Dermis blood vessel endothelial cell (primary cell): ENCODE results near the gene NPAS3. TPM values are rescaled to one million over a fixed set of nuclear protein-coding genes. Genes with fewer than 3 reads are reported as not detected.

ENCODE experiments used
- DNase-seq: peaks from one replicate; pipeline ENCODE4 v3.0.0; 2010
- total RNA-seq: library from RNA; depleted of rRNA; stranded (reverse); fragments of >200 nt; gene quantifications from 2 replicates; pipeline ENCODE4 v1.2.3, GENCODE V29; 2014

Gene NPAS3
- total RNA-seq, 1 donor from 2014 or later, result not detected

DNA sequence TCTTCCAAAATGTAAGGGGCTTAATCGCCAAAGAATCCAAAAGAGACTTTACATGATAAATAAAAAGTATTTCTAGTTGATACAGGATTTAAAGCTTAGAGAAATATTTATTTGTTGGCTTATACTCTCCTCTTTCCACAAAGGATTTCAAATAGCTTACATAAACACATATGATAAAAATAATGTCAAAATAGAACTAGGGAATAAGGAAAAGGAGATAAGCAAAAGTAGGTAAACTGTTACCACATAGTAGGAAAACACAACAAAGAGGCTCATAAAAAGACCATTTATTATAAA lies 625.2 kb downstream of the NPAS3 start:
- no peak for DNase-seq

DNA sequence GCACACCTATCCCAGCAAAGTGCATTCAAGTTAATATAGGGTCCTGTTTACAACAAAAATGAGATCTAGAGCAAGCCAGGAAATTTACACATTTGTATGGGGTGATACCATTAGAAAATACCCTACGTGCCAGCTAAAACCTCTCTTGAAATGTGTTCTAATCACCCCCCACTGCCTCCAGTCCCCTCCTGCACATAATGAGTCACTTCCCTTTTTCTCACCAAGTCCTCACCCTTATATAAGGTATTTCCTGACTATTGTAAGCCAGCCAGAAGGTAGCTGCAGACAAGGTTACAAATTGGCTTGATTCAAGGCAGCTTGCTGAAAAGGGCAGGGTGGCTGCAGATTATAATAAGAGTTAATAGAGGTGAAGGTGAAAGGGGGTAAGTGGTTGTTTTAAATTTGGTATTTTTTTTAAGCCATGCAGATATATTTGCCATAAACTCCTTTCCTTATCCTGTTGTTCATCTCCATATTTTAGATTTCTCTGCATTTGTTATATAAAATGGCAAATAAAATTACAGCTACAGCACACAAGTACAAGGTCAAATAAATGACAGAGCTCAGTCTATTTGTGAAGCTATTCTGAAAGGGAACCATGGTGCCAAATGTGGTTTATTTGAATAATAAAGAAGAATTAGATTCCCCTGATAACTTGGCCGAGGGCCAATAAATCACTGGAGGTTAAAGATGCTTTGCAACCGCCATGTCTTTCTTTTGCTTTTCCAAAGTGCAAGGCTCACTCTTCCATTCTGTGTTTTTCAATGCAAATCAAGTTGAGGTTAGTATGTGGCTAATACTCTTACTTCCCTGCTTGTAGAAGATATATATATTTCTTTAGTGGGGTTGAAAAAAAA lies 626.3 kb downstream of the NPAS3 start:
- DNase-seq, result peak; percentile 98

DNA sequence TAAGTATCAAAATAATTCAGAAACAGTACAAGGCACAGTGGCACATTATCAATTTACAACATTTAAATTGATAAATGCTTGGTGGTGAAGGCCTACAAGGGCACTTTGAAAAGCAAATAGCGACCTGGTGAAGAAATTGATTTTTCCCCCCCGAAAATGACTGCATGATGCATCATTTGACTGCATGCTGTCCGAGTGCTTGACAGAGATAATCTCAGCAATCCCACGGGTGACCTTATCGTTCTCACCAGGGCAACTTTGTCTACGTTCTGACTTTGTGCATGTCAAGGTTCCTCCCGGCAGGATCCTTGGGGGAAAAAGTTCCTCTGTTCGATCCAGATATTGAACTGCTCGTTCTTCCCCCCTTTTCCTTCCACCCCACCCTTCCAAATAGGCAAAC lies 627.4 kb downstream of the NPAS3 start:
- no peak for DNase-seq

DNA sequence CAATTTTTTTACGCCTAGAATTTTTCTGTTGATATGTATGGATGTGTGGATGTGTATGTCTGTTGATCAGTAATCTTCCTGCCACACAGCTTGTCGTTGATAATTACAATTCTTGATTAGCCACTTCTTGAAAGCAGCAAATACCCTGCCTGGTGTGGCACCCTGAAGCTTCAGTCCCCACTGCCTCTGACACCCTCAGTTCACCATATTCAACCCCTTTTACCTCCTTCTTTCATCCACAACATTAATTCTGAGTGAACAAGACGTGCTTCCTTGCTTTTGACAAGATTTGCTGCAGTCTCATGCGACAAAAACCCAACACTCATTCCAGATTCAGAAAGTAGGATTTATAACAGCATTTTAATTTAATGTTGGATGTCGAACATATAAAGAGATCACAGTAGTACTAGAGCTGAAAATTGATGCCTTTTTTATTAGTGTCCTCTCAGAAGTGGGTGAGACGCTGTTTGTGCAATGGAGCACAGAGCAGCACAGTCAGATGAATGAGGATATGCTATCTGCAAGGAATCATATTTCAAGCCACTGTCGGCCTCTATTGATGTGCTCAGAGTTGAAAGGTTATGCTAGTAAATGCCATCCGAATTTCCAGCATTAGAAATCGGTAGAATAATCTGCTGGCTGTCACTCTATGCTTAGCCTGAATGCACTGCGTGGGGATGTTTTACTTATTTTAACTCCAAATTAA lies 628.5 kb downstream of the NPAS3 start:
- DNase-seq, result no peak

DNA sequence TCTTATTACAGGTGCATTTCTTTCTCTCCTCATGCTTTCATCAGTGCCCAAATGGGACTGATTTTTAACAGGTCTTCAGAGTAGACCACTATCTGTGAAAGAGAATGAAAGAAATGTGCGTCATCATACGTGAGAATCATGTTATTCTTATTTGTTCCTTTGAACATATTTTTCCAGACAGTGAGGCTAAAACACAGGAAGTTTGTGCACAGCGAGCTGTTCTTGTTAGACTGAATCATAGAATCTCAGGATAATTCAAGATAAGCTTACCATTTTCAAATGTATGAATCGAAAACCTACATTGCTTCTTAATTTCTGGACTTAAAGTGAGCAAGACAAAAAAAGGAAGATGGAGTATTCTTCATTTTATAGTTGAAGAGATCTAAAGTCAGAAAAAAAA lies 629.1 kb downstream of the NPAS3 start:
- DNase-seq, result peak; percentile 82

DNA sequence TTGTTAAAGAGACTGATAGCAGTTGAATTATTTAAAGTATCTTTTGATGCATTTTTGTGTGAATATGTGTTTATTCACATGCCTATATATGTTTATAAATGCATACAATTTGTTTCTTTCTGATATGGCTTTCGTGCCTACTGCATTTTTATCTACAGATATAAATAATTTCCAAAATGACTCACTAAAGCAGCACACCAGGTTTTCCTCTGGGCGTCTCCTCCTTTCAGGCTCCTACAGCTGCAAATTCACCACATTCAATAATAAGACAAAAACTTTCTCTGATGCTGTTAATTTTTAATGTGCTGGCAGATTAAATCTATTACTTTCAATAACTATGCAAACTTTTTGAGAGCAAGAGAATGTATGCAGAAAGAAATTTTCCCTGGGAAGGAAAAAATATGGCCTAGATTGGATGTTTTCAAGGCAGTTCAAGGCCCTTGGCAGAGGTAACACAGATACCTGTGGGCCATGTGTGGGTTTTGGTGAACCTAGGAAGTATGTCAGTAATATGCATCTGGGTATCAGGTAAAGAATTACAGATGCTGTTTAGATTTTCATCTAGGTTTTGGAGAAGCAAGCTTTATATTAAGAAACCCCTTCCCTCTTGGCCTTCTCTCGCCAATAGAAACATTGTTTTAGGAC lies 630.4 kb downstream of the NPAS3 start:
- peak; percentile 63 for DNase-seq

DNA sequence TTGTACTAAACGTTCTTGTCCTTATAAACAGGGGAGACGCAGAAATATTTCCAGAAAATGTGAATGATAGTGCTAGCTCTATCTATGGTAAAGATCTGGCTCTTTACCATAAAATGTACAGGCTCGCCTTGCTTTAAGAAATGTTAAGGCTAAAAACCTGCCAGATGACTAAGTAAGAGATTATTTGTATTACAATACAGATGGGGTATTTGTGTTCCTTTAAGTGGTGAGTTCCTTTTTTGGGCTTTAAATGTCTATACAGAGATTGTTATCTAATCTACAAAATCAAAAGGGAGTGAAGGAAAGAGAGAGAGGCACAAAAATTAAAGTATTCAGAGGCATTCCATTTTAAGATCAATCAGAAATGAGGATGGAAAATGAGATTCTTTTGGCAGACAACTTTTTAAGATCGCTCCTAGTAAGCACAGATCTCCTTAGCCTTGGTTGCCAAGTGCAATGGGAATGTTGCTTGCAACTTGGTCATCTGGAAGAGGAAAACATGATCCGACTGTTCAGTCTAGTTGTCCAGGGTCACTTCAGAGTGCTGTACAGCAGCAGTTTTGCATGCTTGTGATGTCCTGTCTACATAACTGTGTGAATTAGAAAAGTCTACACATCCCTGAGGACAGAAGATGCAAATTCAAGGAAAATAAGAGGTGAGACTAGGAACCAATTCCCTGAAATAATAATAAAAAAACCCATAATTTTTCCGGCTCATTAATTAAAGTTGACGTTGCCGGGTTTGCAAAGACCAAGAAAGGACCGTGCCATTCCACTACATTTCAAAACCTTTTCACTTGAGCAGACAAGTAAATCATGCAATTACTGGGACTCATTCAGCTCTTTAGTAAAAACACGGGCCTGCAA lies 631.4 kb downstream of the NPAS3 start:
- DNase-seq, result peak; percentile 36

DNA sequence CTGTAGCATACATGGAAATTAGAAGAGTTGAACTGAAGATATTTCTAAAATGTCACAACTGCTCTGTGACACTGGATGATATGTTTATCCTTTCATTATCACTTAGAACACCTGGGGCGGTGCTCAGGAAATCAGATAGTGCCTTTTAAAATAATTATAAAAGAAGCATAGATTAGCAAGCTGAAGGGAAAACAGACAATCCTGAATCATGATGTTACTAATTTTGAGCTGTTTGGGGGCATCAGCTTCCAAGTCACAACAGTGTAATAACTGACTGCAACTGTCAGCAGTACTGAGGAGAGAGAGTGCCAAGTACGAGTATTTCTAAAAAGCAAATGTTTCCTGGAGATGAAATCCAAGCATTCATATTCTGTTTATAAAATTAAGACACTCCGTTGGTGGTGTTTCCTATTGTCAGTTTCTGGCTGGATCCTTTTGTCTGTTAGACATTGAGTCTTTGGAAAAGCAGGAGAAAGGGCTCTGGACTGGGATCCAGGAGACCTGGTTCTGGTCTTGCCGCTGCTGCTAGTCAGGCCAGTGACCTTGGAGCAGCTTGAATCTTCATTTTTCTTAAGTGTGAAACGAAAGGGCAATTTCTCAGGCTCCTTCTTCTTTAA lies 632.1 kb downstream of the NPAS3 start:
- peak; percentile 12 for DNase-seq

DNA sequence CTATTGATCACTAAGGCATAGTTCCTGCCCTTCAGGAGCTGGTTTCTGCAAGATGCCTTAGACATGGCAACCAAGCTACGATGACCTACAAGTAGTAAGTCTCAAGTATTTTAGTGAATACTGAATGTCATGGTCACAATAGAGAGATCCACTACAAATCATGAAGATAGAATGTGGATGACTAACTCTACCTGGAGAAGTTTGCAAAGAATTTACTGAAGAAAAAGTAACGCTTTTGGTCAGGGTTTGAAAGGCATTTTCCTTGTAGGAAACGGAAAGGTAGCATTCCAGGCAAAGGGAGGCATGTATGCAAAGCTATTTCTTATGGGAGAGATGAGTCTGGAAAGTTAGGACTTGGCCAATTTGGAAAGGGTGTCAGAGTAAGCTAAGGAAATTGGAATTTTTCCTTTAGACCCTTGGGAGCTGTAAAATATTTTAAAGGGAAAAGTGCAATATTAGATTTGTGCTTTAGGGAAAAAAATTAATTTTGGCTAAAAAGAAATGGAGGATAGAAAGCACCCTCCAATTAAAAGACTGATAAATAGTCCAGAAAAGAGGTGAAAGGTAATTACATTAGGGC lies 634.7 kb downstream of the NPAS3 start:
- DNase-seq, result no peak

DNA sequence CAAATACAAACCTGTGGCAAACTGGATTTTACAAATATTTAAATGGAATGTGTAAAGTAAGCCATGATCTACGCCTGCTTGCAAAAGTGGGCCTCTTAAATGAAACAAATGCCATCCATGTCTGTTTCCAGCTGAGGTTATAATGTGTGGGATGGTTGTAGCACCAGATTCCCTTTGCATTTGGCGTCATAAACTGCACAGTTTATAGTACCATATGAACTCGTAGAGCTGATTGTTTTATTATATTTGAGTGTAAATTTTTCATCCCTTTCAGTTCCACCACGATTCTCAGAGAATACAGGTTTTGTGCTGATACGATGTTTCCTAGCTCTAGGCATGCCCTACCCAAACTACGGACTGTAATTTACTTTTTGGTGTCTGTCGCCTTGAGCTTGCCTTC lies 637.3 kb downstream of the NPAS3 start:
- no peak for DNase-seq

DNA sequence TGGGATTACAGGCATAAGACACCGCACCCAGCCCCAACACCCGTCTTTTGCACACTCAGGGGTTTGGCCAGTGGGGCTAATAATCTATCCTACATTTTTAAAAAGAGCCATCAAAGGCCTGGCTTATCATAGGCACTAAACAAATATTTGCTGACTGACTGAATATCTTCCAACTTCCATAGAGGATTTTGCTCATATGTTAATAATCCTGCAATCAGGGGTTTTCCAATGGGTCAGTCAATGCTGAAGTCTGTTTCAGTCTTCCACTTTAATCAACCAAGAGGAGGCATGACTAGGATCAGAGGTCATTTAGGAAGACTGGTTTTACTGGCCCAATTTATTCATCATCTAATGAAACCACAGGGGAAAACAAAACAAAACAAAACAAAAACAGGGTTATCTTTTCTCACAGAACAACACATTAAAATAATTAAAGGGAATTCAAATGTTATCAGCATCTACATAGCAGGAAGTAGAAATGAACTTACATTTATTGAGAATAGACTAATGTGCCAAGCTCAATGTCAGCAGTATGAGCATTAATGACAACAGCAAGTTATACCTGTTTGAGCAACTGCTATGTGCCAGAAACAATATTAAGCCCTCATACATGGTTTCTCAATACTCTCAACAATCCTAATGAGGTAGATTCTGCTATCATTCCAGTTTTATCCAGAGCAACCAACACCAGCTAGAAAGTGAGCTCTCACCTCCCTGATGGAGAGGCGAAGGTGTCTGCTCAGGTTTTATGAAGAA lies 640.0 kb downstream of the NPAS3 start:
- no peak for DNase-seq

DNA sequence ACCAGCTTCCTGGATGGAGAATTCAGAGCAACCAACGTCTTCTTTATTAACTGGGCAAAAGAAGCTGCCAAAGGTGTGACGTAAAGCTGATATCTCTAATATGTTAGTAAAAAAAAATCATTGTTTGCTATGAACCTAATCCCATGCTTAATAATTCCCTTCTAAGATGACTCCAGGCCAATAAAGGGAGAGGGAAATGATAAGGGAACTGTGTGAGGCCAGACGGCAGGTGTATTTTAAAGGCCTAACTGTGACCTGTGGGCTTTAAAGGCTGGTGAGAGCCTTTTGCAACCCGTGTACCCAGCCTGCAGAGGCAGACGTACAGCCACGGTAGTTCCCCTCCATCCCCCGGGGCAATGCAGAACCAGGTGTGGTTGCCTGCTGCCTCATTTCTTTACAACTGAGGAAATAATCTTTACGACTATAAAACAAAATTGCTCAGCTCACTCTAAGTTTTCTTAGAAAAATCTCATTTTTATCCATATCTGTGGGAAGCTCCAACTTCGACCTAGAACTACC lies 641.6 kb downstream of the NPAS3 start:
- DNase-seq, result no peak

DNA sequence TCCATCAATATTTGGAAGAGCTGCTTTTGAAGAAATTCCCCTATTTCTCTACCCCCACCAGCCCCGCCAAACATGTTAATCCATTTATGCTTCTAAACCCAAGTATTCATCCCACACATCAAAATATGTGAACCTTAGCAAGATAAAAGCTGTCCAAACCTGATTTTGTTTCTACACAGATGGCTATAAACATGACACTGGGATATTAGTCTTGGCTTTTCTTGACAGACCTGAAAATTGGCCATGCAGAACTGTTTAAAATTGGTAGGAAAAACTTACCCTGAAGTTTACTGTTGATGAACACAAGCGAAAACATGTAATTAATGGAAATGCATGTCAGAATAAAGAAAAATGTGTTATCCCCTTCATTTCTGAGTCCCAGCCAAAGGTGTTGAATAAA lies 642.2 kb downstream of the NPAS3 start:
- no peak for DNase-seq

DNA sequence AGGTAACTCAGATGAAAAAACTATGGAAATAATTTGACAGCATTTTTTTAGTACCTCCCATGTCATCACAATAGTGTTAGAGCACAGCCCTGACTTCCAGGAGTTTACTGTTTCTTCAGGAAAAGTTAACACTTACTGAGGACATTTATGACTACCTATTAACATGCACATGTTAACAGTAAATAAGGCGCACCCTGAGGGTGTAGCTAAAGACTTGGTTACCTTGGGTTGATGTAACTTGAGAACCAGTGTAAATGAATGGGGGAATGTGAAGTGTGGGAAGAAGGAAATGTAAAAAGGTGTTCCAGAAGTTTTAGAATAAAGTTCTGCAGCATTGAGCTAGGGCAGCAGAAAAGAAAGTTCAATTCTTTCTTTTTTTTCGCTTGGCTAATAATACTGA lies 646.0 kb downstream of the NPAS3 start:
- DNase-seq, result no peak

DNA sequence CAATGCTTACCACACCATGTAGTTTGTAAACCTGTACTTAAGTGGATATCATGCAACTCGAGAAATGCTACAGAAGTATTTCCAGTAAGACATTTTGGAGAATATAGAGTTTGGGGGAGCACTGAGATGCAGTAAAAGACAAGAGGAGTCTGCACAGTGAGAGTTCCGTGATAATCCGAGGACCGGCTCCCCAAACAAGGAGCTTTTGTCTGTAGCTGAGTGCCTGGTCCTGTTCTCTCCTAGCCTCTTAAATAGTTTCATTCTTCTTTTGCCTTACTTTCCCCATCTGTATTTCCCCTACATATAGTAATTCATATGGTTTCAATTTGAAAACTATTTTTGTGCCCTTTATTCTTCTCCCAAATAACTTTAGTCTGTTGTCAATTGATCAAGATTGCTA lies 648.1 kb downstream of the NPAS3 start:
- no peak for DNase-seq

DNA sequence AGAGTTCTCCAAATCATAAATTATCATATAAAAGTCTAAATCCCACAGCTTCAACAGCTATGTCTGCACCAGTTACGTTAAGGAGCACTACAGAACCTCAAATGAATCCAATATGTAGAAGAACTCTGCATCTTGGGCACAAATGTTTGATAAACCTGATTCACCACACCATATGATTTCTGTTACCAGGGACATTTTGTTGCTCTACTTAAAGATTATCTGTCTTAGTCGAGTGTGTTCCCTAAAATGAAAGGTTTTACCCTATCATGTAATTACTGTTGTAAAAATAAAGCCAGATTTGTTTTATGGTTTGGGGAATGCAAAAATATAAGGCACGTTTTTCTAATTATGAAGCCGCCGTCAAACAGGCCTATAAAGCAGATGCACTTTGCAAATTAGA lies 649.1 kb downstream of the NPAS3 start:
- DNase-seq, result no peak

DNA sequence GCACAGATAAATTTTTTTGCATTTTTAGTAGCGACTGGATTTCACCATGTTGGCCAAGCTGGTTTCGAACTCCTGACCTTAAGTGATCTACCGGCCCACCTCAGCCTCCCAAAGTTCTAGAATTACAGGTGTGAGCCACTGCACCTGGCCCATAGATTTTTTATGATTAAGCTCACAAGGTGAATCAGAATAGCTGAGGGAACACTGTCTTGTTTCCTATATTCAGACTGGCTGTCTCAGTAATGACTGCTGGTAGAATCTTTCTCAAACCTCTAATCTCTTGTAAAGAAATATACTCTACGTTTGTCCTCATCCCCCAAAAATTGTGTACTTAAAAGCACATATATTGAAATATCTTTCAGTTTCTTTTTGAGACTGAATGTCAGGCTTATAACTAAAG lies 650.1 kb downstream of the NPAS3 start:
- no peak for DNase-seq

DNA sequence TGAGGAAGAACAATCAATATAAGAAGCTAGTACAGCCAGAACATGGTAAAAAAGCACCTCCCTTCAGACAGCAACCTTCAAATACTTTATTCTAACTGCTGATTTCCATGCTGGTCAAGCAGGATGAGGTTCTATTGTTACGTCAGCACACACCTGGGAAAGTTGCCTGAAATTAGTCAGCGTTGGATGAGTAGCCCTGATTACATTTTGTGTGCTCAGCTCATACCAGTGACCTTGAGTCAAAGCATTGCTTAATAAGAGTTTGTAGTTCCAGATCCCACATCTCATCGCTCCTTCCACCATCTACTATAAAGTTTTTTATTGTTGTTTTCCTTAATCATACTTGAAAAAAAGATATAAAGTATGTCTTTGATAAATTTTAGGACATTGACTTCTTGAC lies 650.7 kb downstream of the NPAS3 start:
- peak; percentile 17 for DNase-seq

DNA sequence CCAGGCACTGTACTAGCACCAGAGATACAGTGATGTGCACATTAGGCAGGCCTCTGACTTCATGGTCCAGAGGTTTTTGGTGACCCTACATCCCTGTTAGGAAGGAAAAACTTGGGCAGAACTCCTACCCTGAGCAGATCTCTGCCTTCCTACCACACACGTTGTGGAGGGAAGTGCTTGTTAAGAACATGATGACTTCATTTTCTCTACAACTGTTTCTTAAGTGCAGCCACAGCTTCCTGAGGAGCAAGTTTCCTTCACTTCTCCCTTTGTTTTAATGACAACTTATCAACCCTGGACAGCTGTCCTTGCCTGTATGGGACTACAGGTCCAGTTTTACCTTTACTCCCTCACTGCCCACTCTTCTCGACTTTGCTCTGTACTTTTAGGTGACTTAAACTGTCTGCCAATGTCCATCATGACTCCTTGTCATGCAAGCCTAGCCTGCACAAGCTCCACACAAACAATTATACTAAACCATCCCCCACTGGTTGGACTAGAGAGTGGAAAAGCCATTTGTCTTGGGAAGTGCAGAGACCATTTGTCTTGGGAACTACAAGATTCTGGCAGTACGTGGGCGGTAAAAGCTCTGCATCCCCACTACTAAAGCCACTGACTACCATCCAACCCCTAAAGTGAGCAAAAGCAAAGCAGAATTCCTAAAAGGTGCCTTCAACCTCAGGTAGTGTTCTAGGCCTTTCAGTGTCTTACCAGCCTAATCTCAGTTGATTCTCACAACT lies 652.4 kb downstream of the NPAS3 start:
- no peak for DNase-seq

DNA sequence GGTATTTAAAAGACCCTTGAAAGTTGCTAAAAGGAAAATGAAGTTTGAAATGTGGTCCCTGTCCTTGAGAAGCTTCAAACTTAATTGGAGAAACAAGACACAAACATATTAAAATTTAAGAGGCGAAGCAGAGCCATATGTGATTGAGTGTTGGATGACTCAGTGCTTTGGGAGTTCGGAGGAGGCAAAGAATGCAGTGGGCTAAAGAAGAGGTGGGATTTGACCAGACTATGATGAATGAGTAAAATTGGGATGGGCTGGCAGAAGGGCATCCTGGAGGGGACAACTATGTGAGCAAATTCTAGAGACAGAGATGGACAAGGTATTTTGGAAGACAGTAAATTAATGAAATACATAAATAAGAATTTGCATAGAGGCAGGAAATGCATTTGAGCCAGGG lies 653.6 kb downstream of the NPAS3 start:
- no peak for DNase-seq
